NB4 (cell line): ENCODE data around the gene PLEKHD1.

Source experiments
- MYC ChIP-seq: IDR thresholded peaks from 2 replicates; pipeline ENCODE4 v1.6.1; 2011; ENCODE audit warnings: low read depth, low read length
- POLR2A ChIP-seq: IDR thresholded peaks from 2 replicates; pipeline ENCODE4 v1.6.1; 2011; ENCODE audit warnings: mild to moderate bottlenecking; ENCODE audit not compliant: insufficient read length; ENCODE audit errors: extremely low read depth
- TF ChIP-seq, protein P1 (sequence below): IDR thresholded peaks from one replicate; pipeline ENCODE4 v1.5.1; 2012; ENCODE audit warnings: low read depth, low read length

DNA sequence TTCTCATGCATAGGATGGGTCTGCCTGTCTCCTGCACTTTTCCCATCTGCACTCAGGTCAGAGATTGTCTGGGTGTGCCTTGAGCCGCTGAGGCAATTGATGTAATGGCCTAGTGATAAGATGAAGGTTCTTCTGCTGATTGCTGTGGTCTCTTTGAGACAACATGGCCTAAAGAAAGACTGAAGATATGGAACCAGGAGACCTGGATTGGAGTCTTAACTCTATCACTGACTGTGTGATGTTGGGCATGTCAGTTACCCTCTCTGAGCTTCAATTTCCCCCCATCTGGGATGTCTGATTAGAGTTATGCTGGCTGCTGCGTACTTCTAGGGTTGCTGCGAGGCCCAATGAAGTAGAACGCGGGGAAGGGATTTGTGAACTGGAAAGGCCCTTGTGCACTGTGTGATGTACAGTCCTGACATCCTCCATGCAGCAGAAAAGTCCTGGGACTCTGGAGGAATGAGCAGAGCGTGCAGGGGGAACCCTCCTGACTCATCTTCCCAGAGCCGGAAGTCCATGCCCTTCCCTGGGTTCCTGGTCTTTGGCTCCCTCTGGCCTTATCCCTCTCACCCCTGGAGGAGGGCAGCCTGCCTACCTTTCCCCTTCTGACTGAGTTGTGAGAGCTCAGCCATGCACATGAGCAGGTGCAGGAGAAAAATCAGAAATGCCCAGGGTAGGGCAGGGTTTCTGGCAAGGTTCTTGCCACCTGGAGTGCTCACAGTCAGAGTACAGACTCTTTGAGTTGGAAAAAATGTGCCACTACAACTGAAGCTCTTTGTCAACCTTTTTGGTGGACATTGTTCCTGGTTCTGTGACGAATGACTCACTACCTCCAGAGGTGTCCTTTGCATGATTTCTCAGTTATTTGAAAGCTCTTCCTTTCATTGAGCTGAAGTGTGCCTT lies 21.1 kb downstream of the PLEKHD1 start:
- TF ChIP-seq POLR2A (no peak), MYC (no peak)
- TF ChIP-seq, protein P1, sequence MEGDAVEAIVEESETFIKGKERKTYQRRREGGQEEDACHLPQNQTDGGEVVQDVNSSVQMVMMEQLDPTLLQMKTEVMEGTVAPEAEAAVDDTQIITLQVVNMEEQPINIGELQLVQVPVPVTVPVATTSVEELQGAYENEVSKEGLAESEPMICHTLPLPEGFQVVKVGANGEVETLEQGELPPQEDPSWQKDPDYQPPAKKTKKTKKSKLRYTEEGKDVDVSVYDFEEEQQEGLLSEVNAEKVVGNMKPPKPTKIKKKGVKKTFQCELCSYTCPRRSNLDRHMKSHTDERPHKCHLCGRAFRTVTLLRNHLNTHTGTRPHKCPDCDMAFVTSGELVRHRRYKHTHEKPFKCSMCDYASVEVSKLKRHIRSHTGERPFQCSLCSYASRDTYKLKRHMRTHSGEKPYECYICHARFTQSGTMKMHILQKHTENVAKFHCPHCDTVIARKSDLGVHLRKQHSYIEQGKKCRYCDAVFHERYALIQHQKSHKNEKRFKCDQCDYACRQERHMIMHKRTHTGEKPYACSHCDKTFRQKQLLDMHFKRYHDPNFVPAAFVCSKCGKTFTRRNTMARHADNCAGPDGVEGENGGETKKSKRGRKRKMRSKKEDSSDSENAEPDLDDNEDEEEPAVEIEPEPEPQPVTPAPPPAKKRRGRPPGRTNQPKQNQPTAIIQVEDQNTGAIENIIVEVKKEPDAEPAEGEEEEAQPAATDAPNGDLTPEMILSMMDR: no peak
